ENCODE data around the gene DNAJC8.

Gene DNAJC8

DNA sequence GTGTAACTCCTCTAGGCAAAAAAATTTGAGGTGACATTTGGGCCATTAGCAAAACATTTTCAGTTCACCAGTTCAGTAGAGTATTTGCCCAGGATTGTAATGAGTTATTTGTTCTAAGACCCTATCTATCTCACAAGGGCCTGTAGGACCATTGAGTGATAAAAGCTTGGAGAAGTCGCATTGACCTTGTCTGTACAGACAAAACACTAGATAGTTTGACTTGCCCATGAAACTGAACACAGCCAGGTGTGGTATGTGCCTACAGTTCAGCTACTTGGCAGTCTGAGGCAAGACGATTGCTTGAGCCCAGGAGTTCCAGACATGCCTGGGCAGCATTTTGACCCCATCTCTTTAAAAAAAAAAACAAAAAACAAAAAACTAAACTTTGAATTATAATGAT lies 6.2 kb upstream of the DNAJC8 start:
- H3K9ac ChIP-seq, result no peak overlapping the region
- TF ChIP-seq, protein P1, sequence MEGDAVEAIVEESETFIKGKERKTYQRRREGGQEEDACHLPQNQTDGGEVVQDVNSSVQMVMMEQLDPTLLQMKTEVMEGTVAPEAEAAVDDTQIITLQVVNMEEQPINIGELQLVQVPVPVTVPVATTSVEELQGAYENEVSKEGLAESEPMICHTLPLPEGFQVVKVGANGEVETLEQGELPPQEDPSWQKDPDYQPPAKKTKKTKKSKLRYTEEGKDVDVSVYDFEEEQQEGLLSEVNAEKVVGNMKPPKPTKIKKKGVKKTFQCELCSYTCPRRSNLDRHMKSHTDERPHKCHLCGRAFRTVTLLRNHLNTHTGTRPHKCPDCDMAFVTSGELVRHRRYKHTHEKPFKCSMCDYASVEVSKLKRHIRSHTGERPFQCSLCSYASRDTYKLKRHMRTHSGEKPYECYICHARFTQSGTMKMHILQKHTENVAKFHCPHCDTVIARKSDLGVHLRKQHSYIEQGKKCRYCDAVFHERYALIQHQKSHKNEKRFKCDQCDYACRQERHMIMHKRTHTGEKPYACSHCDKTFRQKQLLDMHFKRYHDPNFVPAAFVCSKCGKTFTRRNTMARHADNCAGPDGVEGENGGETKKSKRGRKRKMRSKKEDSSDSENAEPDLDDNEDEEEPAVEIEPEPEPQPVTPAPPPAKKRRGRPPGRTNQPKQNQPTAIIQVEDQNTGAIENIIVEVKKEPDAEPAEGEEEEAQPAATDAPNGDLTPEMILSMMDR (conservative IDR thresholded peaks at IDR 0.05; ENCODE audit: low read depth, low read length), result no peak
- H3K4me3 ChIP-seq (IDR thresholded peaks at IDR 0.05; ENCODE audit: insufficient read depth, low read depth, low read length), result no peak overlapping the region
- H4K20me1 ChIP-seq (ENCODE audit: insufficient read depth), result no peaks in the 10 kb centered on the region
- H3K27ac ChIP-seq, result no peak overlapping the region
- H2AFZ ChIP-seq (ENCODE audit: low read depth), result no peak overlapping the region
- H3K36me3 ChIP-seq (ENCODE audit: insufficient read depth), result no peaks in the 10 kb centered on the region
- H3K79me2 ChIP-seq (ENCODE audit: insufficient read depth, low read depth), result peaks cover 15% of the 10 kb centered on the region; the same call in 1 of the 2 replicates
- H3K4me1 ChIP-seq (ENCODE audit: low read depth, poor library complexity, severe bottlenecking), result peaks cover 18% of the 10 kb centered on the region
- no peak overlapping the region for H3K4me2 ChIP-seq
- H3K27me3 ChIP-seq (ENCODE audit: insufficient read depth, low read depth), result no peaks in the 10 kb centered on the region

DNA sequence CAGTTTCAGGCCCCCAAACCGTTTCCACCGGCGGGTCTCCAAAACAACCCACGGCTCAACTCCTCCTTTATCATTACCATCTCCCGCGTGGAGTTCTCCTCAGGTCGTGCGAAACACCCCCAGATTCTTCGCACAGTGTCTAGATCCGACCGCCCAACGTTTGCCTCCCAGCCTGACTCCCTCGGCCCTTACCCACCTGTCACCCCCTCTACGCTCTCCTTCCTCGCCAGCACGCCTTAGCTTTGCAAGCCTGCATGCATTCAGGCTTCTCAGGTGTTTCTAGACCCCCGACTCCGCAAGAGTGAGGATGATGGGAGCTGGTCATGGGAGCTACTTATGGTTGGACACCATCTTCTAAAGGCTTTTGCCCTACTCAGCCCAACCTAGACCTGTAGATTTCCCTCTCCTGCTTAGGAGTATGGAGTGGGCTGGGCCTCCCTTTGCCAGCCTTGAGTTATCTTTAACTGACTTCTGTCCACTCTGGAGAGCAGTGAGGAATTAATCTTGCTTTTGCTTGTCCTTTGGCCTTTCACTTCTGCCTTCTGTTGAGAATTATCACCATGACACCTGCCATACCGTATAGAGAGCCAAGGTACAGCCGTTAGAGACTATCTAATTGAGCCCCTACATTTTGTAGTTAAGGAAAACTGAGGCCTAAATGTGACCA lies 4.0 kb upstream of the DNAJC8 start:
- no peaks in the 10 kb centered on the region for H3K27me3 ChIP-seq (ENCODE audit: insufficient read depth, low read depth)
- H3K4me1 ChIP-seq (ENCODE audit: low read depth, poor library complexity, severe bottlenecking), result peaks cover 17% of the 10 kb centered on the region
- peak overlapping the region; percentile 57 for H3K9ac ChIP-seq
- peak overlapping the region; percentile 46 for H3K4me3 ChIP-seq (IDR thresholded peaks at IDR 0.05; ENCODE audit: insufficient read depth, low read depth, low read length)
- TF ChIP-seq, protein P1 (conservative IDR thresholded peaks at IDR 0.05; ENCODE audit: low read depth, low read length), result no peak
- no peaks in the 10 kb centered on the region for H3K36me3 ChIP-seq (ENCODE audit: insufficient read depth)
- H3K79me2 ChIP-seq (ENCODE audit: insufficient read depth, low read depth), result peaks cover 26% of the 10 kb centered on the region
- no peaks in the 10 kb centered on the region for H4K20me1 ChIP-seq (ENCODE audit: insufficient read depth)
- no peak overlapping the region for H3K27ac ChIP-seq
- peak overlapping the region; percentile 93 for H3K4me2 ChIP-seq
- H2AFZ ChIP-seq (ENCODE audit: low read depth), result peak overlapping the region; percentile 98; the same call in 1 of the 2 replicates

DNA sequence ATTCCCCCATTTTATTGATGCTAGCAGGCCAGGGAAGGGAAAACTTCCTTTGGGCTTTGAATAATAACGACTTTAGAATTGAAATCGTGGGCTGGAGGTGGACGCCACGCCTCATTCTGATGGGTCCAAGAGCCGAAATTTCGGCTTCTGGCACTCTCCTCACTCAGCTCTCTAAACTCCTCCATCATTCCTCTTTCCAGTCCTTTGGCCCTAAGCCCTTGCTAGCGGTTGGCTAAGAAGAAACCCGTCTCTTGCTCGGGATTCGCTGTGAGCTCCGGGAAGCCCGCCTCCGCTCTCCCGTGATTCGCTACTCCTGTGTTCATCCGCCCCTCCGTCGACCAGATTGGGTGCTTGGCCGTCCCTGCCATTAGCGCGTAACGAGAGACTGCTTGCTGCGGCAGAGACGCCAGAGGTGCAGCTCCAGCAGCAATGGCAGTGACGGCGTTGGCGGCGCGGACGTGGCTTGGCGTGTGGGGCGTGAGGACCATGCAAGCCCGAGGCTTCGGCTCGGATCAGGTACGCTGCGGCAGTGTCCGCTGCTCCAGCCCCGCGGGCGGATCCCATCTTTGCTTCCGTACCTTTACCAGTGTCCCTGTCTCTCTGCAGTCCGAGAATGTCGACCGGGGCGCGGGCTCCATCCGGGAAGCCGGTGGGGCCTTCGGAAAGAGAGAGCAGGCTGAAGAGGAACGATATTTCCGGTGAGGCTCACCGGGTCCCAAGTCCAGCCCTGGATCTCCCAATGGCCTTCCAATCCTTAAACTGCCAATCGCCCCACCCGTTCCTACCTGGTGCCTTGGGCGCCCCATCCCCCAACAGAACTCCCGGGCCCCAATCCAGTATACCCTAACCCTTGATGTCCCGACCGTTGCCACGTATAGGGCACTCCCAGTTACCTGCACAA lies 3.2 kb upstream of the DNAJC8 start, which contains the start of gene ATP5IF1:
ATP5IF1 (plus strand) TSS at position 370 of the 901 bp plus-strand sequence; CDS start at position 430, 60 bp downstream.
- TF ChIP-seq, protein P1 (conservative IDR thresholded peaks at IDR 0.05; ENCODE audit: low read depth, low read length), result no peak
- H3K27ac ChIP-seq, result peak within 1 kb of the TSS; percentile 11; the same call in 1 of the 2 replicates
- peaks cover 25% of the 10 kb centered on the region for H3K4me1 ChIP-seq (ENCODE audit: low read depth, poor library complexity, severe bottlenecking)
- no peaks in the 10 kb centered on the region for H3K36me3 ChIP-seq (ENCODE audit: insufficient read depth)
- H3K79me2 ChIP-seq (ENCODE audit: insufficient read depth, low read depth), result peaks cover 34% of the 10 kb centered on the region
- peak within 1 kb of the TSS; percentile 98 for H2AFZ ChIP-seq (ENCODE audit: low read depth)
- peak within 1 kb of the TSS; percentile 57 for H3K9ac ChIP-seq
- no peaks in the 10 kb centered on the region for H3K27me3 ChIP-seq (ENCODE audit: insufficient read depth, low read depth)
- H3K4me2 ChIP-seq, result peak within 1 kb of the TSS; percentile 93
- H3K4me3 ChIP-seq (IDR thresholded peaks at IDR 0.05; ENCODE audit: insufficient read depth, low read depth, low read length), result peak within 1 kb of the TSS; percentile 83
- no peaks in the 10 kb centered on the region for H4K20me1 ChIP-seq (ENCODE audit: insufficient read depth)

DNA sequence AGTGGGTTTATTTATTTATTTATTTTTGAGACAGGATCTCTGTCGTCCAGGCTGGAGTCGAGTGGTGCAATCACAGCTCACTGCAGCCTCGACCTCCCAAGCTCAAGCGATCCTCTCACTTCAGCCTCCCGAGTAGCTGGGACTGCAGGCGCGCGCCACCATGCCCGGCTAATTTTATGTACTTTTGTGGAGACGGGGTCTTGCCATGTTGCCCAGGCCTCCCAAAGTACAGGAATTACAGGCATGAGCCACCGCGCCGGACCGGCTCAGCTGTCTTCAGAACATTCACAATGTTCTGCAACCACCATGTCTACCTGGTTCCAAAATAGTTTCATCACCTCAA lies 406 bp upstream of the DNAJC8 start:
- TF ChIP-seq, protein P1 (conservative IDR thresholded peaks at IDR 0.05; ENCODE audit: low read depth, low read length), result no peak
- H3K36me3 ChIP-seq (ENCODE audit: insufficient read depth), result 0 out of 2 replicates have a peak, but pooled peaks cover 5% of the 10 kb centered on the region
- H3K27ac ChIP-seq, result no peak overlapping the region
- no peaks in the 10 kb centered on the region for H4K20me1 ChIP-seq (ENCODE audit: insufficient read depth)
- H3K4me1 ChIP-seq (ENCODE audit: low read depth, poor library complexity, severe bottlenecking), result peaks cover 26% of the 10 kb centered on the region
- peaks cover 58% of the 10 kb centered on the region for H3K79me2 ChIP-seq (ENCODE audit: insufficient read depth, low read depth)
- H2AFZ ChIP-seq (ENCODE audit: low read depth), result peak overlapping the region; percentile 87
- H3K27me3 ChIP-seq (ENCODE audit: insufficient read depth, low read depth), result no peaks in the 10 kb centered on the region
- H3K9ac ChIP-seq, result peak overlapping the region; percentile 85; the same call in 1 of the 2 replicates
- peak overlapping the region; percentile 98; the same call in 1 of the 2 replicates for H3K4me2 ChIP-seq
- H3K4me3 ChIP-seq (IDR thresholded peaks at IDR 0.05; ENCODE audit: insufficient read depth, low read depth, low read length), result no peak overlapping the region
